HEK293 (cell line): ENCODE measurements around the gene TSEN54.
"Not testable (repeated sequence)": the region's sequence is repeated elsewhere in the genome, so short reads cannot be mapped to it uniquely, and the experiment has no call there.

ENCODE experiments used
- CTCF ChIA-PET: fragments of 350-600 bp; formaldehyde crosslinking; extraction: SDS; loops from one replicate; lab custom pipeline; 2021; ENCODE audit warnings: antibody characterized with exemption; lab: Yijun Ruan, JAX
- POLR2A ChIA-PET: fragments of 300-600 bp; formaldehyde crosslinking; extraction: SDS; loops from one replicate; lab custom pipeline; 2020; ENCODE audit warnings: antibody characterized with exemption, inconsistent platforms; lab: Yijun Ruan, JAX
- H3K27ac ChIP-seq: fragments of 200-500 bp; sonication (Bioruptor generic); 2 replicates; pipeline ENCODE4 v1.5.1; 2014; ENCODE audit warnings: low read depth, low read length, control low read depth, inconsistent platforms; ENCODE audit errors: extremely low read depth
- H3K36me3 ChIP-seq, 2 experiments: fragments of 200-500 bp in 1 of 2; sonication (Bioruptor generic) in 1 of 2; 1 replicate in 1 of 2; 2 replicates in 1 of 2; pipeline ENCODE4 v1.5.1; 2014 to 2017; ENCODE audit warnings: inconsistent platforms in 2 of 2, low read length in 2 of 2; ENCODE audit not compliant: control insufficient read depth in 2 of 2, insufficient read depth in 1 of 2
- H3K4me1 ChIP-seq: fragments of 200-500 bp; sonication (Bioruptor generic); 2 replicates; pipeline ENCODE4 v1.5.1; 2014; ENCODE audit warnings: mild to moderate bottlenecking, low read length, inconsistent platforms; ENCODE audit not compliant: control insufficient read depth, insufficient read depth
- H3K4me3 ChIP-seq: 2 replicates; pipeline ENCODE4 v1.5.1; 2011; ENCODE audit warnings: low read depth, mild to moderate bottlenecking, control low read depth, low read length, moderate library complexity
- H3K9me3 ChIP-seq: fragments of 200-500 bp; sonication (Bioruptor generic); 2 replicates; pipeline ENCODE4 v1.5.1; 2014; ENCODE audit warnings: low read depth, low read length, inconsistent platforms; ENCODE audit not compliant: control insufficient read depth, insufficient read depth
- GLIS1 ChIP-seq: fragments of 450-650 bp; formaldehyde crosslinking; IDR thresholded peaks from 2 replicates; pipeline ENCODE4 v1.5.1; 2016; ENCODE audit warnings: missing biosample characterization, missing genetic modification characterization
- GLIS2 ChIP-seq: fragments of 450-650 bp; formaldehyde crosslinking; IDR thresholded peaks from 2 replicates; pipeline ENCODE4 v1.5.1; 2016; ENCODE audit warnings: missing biosample characterization, missing genetic modification characterization
- SALL2 ChIP-seq: fragments of 450-650 bp; formaldehyde crosslinking; IDR thresholded peaks from 2 replicates; pipeline ENCODE4 v1.5.0; 2017; ENCODE audit warnings: missing biosample characterization, mild to moderate bottlenecking, missing genetic modification characterization, borderline replicate concordance
- SCRT1 ChIP-seq: fragments of 450-650 bp; formaldehyde crosslinking; IDR thresholded peaks from 2 replicates; pipeline ENCODE4 v1.5.1; 2016; ENCODE audit warnings: missing biosample characterization, missing genetic modification characterization, borderline replicate concordance
- SCRT2 ChIP-seq: fragments of 450-650 bp; formaldehyde crosslinking; IDR thresholded peaks from 2 replicates; pipeline ENCODE4 v1.5.1; 2016; ENCODE audit warnings: missing biosample characterization, missing genetic modification characterization
- ZNF2 ChIP-seq: fragments of 450-650 bp; formaldehyde crosslinking; IDR thresholded peaks from 2 replicates; pipeline ENCODE4 v1.5.1; 2016; ENCODE audit warnings: missing biosample characterization, missing genetic modification characterization
- ZNF354C ChIP-seq: fragments of 450-650 bp; formaldehyde crosslinking; IDR thresholded peaks from 2 replicates; pipeline ENCODE4 v1.5.1; 2016; ENCODE audit warnings: missing biosample characterization, missing genetic modification characterization, low read depth, borderline replicate concordance
- ZNF555 ChIP-seq: fragments of 450-650 bp; formaldehyde crosslinking; conservative IDR thresholded peaks from 2 replicates; pipeline ENCODE4 v1.5.1; 2017; ENCODE audit warnings: missing biosample characterization, mild to moderate bottlenecking, missing genetic modification characterization, inconsistent platforms
- ZNF560 ChIP-seq: fragments of 450-650 bp; formaldehyde crosslinking; IDR thresholded peaks from 2 replicates; pipeline ENCODE4 v1.5.1; 2017; ENCODE audit warnings: missing biosample characterization, missing genetic modification characterization, borderline replicate concordance
- ZNF658 ChIP-seq: fragments of 450-650 bp; formaldehyde crosslinking; IDR thresholded peaks from 2 replicates; pipeline ENCODE4; 2016; ENCODE audit warnings: missing biosample characterization, missing genetic modification characterization
- ZNF670 ChIP-seq: fragments of 450-650 bp; formaldehyde crosslinking; IDR thresholded peaks from 2 replicates; pipeline ENCODE4 v1.5.1; 2016; ENCODE audit warnings: missing biosample characterization, missing genetic modification characterization, low read depth
- TF ChIP-seq, protein P1 (sequence below): fragments of 450-650 bp; formaldehyde crosslinking; IDR thresholded peaks from 2 replicates; pipeline ENCODE4 v1.5.1; 2016; ENCODE audit warnings: missing biosample characterization, missing genetic modification characterization
- TF ChIP-seq, protein P2 (sequence below): fragments of 450-650 bp; formaldehyde crosslinking; IDR thresholded peaks from 2 replicates; pipeline ENCODE4 v1.5.1; 2016; ENCODE audit warnings: missing biosample characterization, missing genetic modification characterization

Gene TSEN54

DNA sequence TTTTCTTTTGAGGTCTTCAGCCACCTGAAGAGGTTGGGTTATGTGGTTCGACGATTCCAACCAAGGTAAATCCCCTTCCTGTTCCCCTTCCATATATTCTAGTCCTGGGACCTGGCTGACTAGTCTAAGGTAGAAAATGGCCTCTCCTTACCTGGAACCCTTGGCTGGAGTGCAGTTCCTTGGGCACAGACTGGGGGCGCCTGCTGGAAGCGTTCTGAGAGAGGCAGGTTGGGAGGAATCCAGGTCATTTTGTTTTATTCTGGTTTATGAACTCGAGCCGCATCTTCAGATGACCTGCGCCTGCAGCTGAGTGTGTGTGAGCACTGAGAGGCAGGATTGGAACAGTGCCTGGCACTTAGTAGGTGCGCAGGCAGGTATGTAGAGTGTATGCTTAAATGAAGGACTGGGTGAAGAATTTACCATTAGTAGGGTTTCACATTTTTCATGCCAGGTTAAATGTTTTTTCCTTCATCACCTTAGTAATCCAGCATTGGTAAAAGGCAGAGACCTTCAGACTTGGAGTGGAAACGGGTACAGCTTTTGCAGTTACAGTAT lies 2.7 kb downstream of the TSEN54 start:
- TF ChIP-seq ZNF560 (tag by site-specific recombination) = no peak
- TF ChIP-seq ZNF354C (tag by site-specific recombination) = no peak
- TF ChIP-seq ZNF670 = no peak
- TF ChIP-seq, protein P1, sequence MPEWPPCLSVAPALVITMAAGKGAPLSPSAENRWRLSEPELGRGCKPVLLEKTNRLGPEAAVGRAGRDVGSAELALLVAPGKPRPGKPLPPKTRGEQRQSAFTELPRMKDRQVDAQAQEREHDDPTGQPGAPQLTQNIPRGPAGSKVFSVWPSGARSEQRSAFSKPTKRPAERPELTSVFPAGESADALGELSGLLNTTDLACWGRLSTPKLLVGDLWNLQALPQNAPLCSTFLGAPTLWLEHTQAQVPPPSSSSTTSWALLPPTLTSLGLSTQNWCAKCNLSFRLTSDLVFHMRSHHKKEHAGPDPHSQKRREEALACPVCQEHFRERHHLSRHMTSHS (tag by site-specific recombination) = no peak
- TF ChIP-seq, protein P2, sequence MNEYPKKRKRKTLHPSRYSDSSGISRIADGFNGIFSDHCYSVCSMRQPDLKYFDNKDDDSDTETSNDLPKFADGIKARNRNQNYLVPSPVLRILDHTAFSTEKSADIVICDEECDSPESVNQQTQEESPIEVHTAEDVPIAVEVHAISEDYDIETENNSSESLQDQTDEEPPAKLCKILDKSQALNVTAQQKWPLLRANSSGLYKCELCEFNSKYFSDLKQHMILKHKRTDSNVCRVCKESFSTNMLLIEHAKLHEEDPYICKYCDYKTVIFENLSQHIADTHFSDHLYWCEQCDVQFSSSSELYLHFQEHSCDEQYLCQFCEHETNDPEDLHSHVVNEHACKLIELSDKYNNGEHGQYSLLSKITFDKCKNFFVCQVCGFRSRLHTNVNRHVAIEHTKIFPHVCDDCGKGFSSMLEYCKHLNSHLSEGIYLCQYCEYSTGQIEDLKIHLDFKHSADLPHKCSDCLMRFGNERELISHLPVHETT (tag by site-specific recombination) = no peak
- TF ChIP-seq SALL2 (tag by site-specific recombination) = no peak
- no peak for TF ChIP-seq ZNF2 (tag by site-specific recombination)
- no peak for TF ChIP-seq ZNF555 (tag by site-specific recombination)
- TF ChIP-seq, all 188 proteins: peak for 0
- POLR2A ChIA-PET = interaction anchor here (1.4 kb wide), 1 partner anchor 13 kb away, joined by 3 read pairs; no protein-coding TSS in a partner anchor
- Histone ChIP-seq H3K4me1 (no peaks in the 10 kb centered on the region), H3K4me3 (no peak overlapping the region), H3K36me3 (peaks cover 13 to 55% of the 10 kb centered on the region in 2 experiments; a peak in 2 of 3 replicates), H3K27ac (no peak overlapping the region), H3K9me3 (no peaks in the 10 kb centered on the region)
- CTCF ChIA-PET = interaction anchor here (0.6 to 3.3 kb wide), 7 partner anchors 14 to 869 kb away, joined by 3 to 20 read pairs (median 4); no protein-coding TSS in a partner anchor

- TF ChIP-seq SCRT1 (tag by site-specific recombination) = peak; percentile 70; the same call in 1 of the 2 replicates
- peak; percentile 80 for TF ChIP-seq SCRT2 (tag by site-specific recombination)
- TF ChIP-seq, all 188 proteins: peak for 2; not testable (repeated sequence) for 186
- CTCF ChIA-PET = interaction anchor here (0.6 to 1.1 kb wide), 3 partner anchors 17 to 113 kb away, joined by 3 to 5 read pairs (median 4); no protein-coding TSS in a partner anchor
Measured at GRCh38 chr17:75520413-75520812, 4.1 kb downstream of the TSEN54 start.

DNA sequence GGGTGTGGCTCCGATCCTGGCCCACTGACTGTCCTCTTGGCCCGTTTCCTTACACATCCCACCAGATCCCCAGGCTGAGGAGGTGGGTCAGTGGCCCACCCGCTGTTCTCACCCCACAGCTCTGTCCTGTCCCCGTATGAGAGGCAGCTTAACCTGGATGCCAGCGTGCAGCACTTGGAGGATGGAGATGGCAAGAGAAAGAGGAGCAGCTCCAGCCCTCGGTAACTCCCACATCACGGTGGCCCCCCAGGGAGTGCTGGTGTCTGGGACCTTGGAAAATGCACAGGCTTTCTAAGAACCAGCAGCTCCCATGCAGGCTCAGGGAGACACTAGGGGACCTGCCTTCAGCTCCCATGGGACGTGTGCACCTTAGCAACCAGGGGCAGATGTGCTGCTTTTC lies 5.0 kb downstream of the TSEN54 start:
- Histone ChIP-seq H3K36me3 (peaks cover 13 to 59% of the 10 kb centered on the region in 2 experiments; a peak in 2 of 3 replicates), H3K4me1 (peaks cover 5% of the 10 kb centered on the region), H3K9me3 (no peaks in the 10 kb centered on the region), H3K27ac (no peak overlapping the region), H3K4me3 (no peak overlapping the region)
- TF ChIP-seq GLIS1 (peak; percentile 66), ZNF658 (tag by site-specific recombination) (no peak), GLIS2 (tag by site-specific recombination) (0 out of 2 replicates have a peak, but pooled peaks have one; percentile 14)
- POLR2A ChIA-PET = interaction anchor here (0.5 kb wide), 1 partner anchor 112 kb away, joined by 3 read pairs; no protein-coding TSS in a partner anchor
- CTCF ChIA-PET = interaction anchor here (0.5 to 1.1 kb wide), 3 partner anchors 18 to 317 kb away, joined by 3 to 5 read pairs (median 3); no protein-coding TSS in a partner anchor

More at GRCh38 chr17:75520413-75520812, 4.1 kb downstream of the TSEN54 start:
- H3K36me3 ChIP-seq = peaks cover 13 to 59% of the 10 kb centered on the region in 2 experiments; a peak in 2 of 3 replicates
- POLR2A ChIA-PET = interaction anchor here (0.6 to 1.4 kb wide), 2 partner anchors 14 to 258 kb away, joined by 3 to 4 read pairs; no protein-coding TSS in a partner anchor
- not testable (repeated sequence) for H3K4me1 ChIP-seq, H3K27ac ChIP-seq, H3K4me3 ChIP-seq, H3K9me3 ChIP-seq
